ENCODE data around the gene SLC16A8. TPM values are rescaled to one million over a fixed set of nuclear protein-coding genes. Genes with fewer than 3 reads are reported as not detected.

SLC16A8 gene
- total and polyA plus RNA-seq, 2 experiments from 2014 or later = 0.52 to 0.66 TPM

DNA sequence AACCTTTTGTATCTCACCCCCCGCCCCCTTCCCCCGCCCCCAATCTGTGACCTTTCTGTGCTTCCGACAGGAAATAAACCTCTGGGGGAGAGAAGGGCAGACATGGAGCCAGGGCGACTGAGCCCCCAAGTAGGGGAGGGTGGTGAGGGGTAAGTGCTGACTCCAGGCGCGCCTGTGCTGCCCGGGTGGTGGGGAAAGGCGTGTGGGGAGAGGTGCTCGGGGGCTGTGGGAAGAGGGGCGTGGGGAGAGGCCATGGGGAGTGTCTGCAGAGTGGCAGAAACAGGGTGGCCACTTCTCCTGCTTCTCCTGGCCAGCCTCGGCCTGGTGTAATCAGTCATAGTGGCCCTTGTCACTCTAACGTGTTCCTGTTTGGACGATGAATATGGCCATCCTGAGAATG lies 8.0 kb downstream of the SLC16A8 start:
- no peak for ATAC-seq

More for the DNA sequence above, 8.0 kb downstream of the SLC16A8 start:
- Histone ChIP-seq H2AFZ (no peak overlapping the region), H3K27ac (ENCODE audit: low read depth) (no peak overlapping the region), H3K27me3 (ENCODE audit: insufficient read depth) (peaks cover 20% of the 10 kb centered on the region), H3K4me1 (ENCODE audit: insufficient read depth) (0 out of 2 replicates have a peak, but pooled peaks cover 3% of the 10 kb centered on the region), H3K4me2 (no peak overlapping the region), H3K9me2 (ENCODE audit: insufficient read depth) (no peaks in the 10 kb centered on the region), H3F3A (replicated peaks; ENCODE audit: low read depth) (no peaks in the 10 kb centered on the region), H3K79me2 (replicated peaks; ENCODE audit: insufficient read depth) (no peaks in the 10 kb centered on the region), H3K36me3 (ENCODE audit: insufficient read depth) (no peaks in the 10 kb centered on the region), H4K20me1 (replicated peaks; ENCODE audit: insufficient read depth) (no peaks in the 10 kb centered on the region; the same call in 1 of the 2 replicates), H3K4me3 (no peak overlapping the region)
- H3K27me3 Mint-ChIP-seq (ENCODE audit: insufficient read depth, low read depth, poor library complexity) = peaks cover 28% of the 10 kb centered on the region
- DNase-seq (ENCODE audit: low spot score) = no peak
- no peaks in the 10 kb centered on the region for H3K9me3 Mint-ChIP-seq
- H3K27ac Mint-ChIP-seq = no peak overlapping the region
- H3K4me1 Mint-ChIP-seq = peaks cover 5% of the 10 kb centered on the region; the same call in 2 of the 3 replicates
- H3K4me3 Mint-ChIP-seq = no peak overlapping the region
- TF ChIP-seq EZH2phosphoT487 (IDR thresholded peaks at IDR 0.05; ENCODE audit: unreplicated experiment) (no peak), CTCF (conservative IDR thresholded peaks at IDR 0.05; ENCODE audit: low read depth in 2 of 2) (no peak), STAT1 (IDR thresholded peaks at IDR 0.05; ENCODE audit: unreplicated experiment) (no peak), ZNF462 (CRISPR knock-in tag; IDR thresholded peaks at IDR 0.05) (no peak), ZNF114 (CRISPR knock-in tag; IDR thresholded peaks at IDR 0.05) (no peak), JUNB (IDR thresholded peaks at IDR 0.05; ENCODE audit: unreplicated experiment) (no peak), EZH2 (IDR thresholded peaks at IDR 0.05; ENCODE audit: low read depth, unreplicated experiment) (no peak), ZNF331 (CRISPR knock-in tag; IDR thresholded peaks at IDR 0.05; ENCODE audit: low read depth) (no peak), CREB1 (CRISPR knock-in tag; IDR thresholded peaks at IDR 0.05; ENCODE audit: low read depth) (no peak), NANOG (IDR thresholded peaks at IDR 0.05; ENCODE audit: borderline replicate concordance) (no peak), POLR2AphosphoS5 (IDR thresholded peaks at IDR 0.05; ENCODE audit: low read depth) (no peak), ETS1 (IDR thresholded peaks at IDR 0.05) (no peak)
- TF ChIP-seq, protein P1, sequence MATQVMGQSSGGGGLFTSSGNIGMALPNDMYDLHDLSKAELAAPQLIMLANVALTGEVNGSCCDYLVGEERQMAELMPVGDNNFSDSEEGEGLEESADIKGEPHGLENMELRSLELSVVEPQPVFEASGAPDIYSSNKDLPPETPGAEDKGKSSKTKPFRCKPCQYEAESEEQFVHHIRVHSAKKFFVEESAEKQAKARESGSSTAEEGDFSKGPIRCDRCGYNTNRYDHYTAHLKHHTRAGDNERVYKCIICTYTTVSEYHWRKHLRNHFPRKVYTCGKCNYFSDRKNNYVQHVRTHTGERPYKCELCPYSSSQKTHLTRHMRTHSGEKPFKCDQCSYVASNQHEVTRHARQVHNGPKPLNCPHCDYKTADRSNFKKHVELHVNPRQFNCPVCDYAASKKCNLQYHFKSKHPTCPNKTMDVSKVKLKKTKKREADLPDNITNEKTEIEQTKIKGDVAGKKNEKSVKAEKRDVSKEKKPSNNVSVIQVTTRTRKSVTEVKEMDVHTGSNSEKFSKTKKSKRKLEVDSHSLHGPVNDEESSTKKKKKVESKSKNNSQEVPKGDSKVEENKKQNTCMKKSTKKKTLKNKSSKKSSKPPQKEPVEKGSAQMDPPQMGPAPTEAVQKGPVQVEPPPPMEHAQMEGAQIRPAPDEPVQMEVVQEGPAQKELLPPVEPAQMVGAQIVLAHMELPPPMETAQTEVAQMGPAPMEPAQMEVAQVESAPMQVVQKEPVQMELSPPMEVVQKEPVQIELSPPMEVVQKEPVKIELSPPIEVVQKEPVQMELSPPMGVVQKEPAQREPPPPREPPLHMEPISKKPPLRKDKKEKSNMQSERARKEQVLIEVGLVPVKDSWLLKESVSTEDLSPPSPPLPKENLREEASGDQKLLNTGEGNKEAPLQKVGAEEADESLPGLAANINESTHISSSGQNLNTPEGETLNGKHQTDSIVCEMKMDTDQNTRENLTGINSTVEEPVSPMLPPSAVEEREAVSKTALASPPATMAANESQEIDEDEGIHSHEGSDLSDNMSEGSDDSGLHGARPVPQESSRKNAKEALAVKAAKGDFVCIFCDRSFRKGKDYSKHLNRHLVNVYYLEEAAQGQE (IDR thresholded peaks at IDR 0.05; ENCODE audit: unreplicated experiment) = no peak
- H3K36me3 Mint-ChIP-seq (ENCODE audit: low read depth) = peaks cover 20% of the 10 kb centered on the region; the same call in 2 of the 3 replicates
